GM18502 (cell line): ENCODE measurements around the gene CNPY3.
"Not testable (repeated sequence)": the region's sequence is repeated elsewhere in the genome, so short reads cannot be mapped to it uniquely, and the experiment has no call there.

Experiments used
- ATAC-seq: cut with Tn5 transposase; IDR thresholded peaks from one replicate; pipeline ENCODE4 v1.9.1; 2021; ENCODE audit warnings: mild to moderate bottlenecking; ENCODE audit not compliant: unreplicated experiment, poor library complexity

Gene CNPY3

DNA sequence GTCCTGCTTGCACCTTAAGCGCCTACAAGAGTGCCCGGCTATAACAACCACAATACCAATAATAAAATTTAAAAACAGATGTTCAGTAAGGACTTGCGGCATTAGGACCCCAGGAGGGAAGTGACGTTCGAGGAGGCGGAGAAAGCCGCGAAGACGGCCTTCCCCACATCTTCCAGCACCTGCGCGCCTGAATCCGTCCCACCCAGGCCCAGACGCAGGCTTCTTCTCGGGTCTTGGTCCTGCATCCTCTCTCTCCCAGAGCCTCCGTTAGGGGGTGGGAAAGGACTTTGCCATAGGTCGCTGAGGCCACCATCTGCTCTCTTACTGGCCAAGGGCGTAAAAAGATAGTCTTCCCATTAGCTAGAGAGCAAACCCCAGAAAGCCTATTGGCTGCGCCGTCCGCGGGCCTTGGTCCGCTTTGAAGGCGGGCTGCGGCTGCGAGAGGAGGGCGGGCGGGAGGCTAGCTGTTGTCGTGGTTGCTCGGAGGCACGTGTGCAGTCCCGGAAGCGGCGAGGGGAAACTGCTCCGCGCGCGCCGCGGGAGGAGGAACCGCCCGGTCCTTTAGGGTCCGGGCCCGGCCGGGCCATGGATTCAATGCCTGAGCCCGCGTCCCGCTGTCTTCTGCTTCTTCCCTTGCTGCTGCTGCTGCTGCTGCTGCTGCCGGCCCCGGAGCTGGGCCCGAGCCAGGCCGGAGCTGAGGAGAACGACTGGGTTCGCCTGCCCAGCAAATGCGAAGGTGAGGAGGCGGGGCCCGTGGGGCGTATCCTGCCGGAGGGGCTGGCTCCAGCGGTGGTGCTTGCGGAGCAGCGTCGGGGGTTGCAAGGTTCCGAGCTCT lies at the start of gene CNPY3:
Gene CNPY3, plus strand, starts transcription at position 495 of the 835 bp plus-strand sequence. Its CDS starts 91 bp downstream, at position 586.
- peak; percentile 73 for ATAC-seq

DNA sequence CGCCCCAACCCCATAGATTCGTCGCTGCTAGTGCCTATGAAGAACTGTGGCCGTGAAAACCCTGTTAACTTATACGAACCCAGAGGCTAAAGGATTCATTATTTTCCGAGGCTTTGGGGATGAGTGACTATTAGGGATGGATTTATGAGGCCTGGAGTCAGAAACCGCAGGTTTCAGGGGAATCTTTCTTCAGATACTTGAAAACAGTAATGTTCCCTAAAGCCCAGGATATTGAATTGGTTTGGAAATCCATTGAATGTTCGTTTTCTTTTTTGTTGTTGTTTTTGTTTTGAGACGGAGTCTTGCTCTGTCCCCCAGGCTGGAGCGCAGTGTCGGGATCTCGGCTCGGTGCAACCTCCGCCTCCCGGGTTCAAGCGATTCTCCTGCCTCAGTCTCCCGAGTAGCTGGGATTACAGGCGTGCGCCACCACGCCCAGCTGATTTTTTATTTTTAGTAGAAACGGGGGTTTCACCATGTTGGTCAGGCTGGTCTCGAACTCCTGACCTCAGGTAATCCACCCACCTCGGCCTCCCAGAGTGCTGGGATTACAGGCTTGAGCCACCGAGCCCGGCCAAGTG lies 49.0 kb upstream of the CNPY3 start:
- not testable (repeated sequence) for ATAC-seq

DNA sequence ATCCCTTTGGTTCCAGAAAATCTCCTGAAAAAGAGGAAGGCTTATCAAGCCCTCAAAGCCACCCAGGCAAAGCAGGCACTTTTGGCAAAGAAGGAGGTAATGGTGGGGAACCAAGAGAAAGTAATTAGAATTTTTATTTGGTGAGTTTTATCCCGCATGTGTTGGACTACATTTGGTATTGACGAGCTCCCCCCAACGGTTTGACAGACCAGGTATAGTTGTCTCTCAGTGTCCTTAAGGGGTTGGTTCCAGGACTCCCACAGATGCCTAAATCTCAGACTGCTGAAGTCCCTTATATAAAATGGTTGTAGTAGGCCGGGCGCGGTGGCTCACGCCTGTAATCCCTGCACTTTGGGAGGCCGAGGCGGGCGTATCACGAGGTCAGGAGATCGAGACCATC lies 48.4 kb upstream of the CNPY3 start:
- ATAC-seq, result not testable (repeated sequence)

DNA sequence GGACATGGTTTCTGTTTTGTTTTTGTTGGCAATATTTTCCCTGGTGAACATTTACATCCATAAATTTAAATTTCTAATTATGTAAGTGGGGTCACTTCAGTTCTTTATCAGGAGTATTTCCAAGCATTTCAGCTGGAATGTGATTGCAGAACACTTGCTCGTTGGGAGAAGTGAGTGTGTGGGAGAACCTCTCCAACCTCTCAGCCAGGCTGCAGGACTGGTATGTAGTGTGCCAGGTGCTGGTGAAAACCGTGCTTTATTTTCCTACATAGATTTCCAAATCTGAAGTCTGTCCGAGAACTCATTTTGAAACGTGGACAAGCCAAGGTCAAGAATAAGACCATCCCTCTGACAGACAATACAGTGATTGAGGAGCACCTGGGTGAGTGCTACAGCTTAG lies 43.6 kb upstream of the CNPY3 start:
- no peak for ATAC-seq

DNA sequence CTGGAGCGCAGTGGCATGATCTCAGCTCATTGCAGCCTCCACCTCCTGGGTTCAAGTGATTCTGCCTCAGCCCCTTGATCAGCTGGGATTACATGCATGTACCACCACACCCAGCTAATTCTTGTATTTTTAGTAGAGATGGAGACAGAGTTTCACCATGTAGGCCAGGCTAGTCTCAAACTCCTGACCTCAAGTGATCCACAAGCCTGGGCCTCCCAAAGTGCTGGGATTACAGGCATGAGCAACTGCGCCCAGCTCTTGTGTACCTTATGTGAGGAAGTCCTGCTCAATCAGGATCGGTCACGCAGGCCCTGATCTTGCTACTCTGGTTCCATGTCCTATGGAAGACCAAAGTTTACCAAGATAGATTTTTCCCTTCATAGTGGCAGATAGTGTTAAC lies 41.1 kb upstream of the CNPY3 start:
- ATAC-seq, result not testable (repeated sequence)

DNA sequence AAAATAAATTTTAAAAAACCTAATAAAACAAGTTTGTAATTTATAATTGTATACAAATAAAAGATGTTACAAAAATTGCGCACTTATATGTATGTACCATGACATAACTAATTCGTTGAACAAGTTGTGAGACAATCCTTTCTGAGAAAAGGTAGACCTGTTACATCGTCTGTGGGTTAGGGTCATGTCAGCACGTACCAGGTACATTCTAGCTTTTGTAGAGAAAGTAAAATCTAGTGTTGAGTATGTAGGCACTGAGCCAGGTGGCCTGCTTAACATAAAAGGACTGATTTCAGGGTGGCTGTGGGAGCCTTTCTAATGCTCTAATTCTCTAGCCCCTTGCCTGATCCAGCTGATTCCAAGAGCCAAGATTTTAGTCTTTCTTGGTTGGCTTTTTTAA lies 39.5 kb upstream of the CNPY3 start:
- no peak for ATAC-seq

DNA sequence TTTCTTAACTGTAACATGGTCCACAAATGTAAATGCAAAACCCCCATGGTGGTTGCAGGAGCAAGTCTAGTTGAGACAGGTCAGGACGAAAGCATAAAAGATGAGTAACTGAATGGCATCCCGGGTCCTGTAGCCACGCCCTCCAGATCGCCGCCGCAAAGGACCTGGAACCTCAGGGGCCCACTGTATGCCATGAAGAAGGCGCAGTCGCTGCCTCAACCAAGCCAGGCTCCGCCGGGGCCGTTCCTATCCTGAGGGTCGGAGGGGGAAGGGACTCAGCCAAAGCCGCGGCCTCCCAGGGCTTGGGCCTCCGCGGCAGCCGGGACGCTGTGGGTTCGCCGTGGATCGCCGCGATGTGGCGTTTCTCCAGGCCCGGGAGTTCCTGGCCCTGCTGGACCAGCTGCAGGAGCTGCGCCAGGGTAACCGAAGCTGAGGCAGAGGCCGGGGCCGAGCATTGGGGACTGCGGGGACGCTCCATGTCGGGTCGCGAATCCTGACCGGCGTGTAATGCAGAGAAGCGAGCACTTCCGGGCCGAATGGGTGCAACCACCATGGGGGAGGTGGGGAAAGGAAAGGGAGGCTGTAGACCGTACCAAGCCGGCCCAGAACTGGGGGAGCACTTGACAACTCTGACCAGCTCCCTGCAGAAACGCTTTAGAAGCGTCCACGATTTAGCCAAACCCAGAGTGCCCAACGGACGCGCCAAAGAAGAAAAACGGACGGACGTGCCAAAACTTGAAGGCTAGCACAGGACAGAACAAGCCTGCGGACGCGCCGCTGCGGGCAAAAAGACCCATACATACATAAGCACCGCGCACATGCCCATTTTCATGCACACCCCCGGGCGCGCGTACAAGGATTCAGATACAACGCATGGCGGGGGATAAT lies 38.7 kb upstream of the CNPY3 start:
- peak; percentile 84 for ATAC-seq

DNA sequence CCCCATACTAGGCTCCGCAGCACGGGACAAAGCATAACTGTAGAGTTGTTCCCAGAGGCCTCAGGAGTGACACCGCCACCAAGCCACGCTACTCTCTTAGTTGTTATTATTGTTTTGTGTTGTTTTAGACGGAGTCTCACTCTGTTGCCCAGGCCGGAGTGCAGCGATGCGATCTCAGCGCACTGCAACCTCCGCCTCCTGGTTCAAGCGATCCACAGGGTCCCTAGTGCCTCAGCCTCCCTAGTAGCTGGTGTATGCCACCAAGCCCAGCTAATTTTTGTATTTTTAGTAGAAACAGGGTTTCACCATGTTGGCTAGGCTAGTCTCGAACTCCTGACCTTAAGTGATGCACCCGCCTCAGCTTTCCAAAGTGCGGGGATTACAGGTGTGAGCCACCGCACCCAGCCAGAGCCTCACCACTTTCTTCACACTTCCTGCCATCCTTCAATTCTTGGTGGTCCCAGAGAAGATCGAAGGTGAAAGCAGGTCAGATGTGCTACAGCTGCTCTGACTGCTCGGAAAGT lies 38.0 kb upstream of the CNPY3 start:
- no peak for ATAC-seq

DNA sequence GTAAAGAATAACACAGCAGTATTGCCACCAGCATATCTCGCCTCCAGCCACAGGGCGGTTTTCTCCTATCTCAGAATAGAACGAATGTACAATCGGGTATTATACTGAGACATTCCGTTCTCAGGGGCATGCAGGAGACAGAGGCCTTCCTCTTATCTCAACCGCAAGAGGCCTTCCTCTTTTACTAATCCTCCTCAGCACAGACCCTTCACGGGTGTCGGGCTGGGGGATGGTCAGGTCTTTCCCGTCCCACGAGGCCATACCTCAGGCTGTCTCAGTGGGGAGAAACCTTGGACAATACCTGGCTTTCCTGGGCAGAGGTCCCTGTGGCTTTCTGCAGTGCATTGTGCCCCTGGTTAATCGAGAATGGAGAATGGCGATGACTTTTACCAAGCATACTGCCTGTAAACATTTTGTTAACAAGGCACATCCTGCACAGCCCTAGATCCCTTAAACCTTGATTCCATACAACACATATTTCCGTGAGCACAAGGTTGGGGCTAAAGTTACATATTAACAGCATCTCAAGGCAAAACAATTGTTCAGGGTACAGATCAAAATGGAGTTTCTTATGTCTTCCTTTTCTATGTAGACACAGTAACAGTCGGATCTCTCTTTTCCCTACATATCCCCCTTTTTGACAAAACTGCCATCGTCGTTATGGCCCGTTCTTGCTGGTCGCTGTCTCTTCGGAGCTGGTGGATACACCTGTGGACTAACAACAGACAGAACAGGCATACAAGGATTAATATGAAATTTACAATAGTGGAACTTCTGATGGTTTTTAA lies 35.0 kb upstream of the CNPY3 start:
- ATAC-seq, result not testable (repeated sequence)

DNA sequence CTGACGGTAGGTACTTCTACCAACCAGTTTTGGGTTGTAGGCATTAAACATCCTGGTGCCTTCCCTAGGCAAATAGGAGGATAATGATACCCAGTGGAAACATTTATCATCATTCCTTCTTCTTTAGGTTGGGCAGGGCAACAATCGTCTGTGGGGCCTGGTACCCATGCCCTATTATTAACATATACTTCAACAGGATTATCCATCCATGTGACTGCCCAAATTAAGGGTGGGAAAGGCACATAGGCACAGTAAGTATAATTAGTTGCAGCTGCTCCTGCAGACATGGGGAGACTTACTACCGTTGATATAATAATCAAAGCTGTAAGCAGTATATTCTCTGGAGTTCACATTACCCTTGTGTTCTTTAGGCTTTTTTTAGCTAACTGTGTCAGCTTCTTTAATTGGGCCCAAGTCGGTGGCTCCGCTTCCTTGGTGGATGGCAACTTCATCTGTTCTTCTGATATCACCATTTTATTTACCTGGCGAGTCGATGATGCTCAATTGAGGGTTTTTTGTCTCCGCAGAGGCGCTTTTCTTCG lies 33.0 kb upstream of the CNPY3 start:
- ATAC-seq, result no peak

DNA sequence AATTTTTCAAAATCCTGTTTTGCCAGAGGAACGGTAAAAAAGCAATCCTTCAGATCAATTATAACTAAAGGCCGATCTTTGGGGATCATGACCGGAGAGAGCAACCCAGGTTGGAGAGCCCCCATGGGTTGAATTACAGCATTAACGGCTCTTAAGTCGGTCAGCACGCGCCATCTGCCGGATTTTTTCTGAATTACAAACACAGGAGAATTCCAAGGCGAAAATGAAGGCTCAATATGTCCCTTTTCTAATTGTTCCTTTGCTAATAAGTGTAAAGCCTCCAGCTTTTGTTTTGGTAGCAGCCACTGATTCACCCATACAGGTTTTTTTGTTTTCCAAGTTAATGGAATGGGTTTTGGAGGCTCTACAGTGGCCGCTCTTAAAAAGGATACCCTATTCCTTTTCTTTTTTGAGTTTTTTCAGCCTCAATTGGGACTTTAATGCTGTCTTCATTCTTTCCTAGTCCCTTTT lies 30.4 kb upstream of the CNPY3 start:
- no peak for ATAC-seq

DNA sequence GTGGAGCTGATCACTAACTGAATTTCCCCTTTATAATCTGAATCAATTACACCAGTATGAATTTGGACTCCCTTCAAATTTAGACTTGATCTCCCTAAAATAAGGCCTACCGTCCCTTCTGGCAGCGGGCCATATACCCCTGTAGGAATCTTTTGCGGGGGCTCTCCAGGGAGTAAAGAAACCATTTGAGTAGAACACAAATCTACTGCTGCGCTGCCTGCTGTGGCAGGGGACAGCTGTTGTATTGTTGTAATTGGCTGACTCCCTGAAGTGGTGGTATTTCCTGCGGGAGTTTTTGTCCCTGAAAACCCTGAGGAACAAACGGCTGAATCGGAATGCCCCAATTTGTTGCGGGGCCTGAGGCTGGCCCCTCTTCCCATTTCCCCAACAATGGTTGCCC lies 29.4 kb upstream of the CNPY3 start:
- ATAC-seq, result no peak

DNA sequence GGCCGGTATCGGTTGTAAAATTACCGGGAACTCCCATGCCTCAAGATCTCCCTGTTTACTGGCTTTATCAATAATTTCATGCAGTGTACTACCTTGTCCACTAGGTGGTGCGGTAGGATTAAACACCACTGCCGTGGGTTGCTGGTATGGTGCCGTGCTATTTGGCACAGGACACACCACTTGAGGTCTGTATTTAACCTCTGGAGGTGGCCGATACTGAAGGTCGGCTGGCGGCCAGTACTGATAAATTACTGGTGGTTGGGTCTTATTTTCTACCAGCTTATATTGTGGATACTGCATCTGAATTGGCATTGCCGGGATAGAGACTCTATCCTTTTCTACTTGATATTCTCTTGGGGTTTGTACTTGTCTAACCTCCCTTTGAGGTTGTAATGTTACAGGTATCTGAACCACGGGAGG lies 27.7 kb upstream of the CNPY3 start:
- ATAC-seq, result peak; percentile 57

DNA sequence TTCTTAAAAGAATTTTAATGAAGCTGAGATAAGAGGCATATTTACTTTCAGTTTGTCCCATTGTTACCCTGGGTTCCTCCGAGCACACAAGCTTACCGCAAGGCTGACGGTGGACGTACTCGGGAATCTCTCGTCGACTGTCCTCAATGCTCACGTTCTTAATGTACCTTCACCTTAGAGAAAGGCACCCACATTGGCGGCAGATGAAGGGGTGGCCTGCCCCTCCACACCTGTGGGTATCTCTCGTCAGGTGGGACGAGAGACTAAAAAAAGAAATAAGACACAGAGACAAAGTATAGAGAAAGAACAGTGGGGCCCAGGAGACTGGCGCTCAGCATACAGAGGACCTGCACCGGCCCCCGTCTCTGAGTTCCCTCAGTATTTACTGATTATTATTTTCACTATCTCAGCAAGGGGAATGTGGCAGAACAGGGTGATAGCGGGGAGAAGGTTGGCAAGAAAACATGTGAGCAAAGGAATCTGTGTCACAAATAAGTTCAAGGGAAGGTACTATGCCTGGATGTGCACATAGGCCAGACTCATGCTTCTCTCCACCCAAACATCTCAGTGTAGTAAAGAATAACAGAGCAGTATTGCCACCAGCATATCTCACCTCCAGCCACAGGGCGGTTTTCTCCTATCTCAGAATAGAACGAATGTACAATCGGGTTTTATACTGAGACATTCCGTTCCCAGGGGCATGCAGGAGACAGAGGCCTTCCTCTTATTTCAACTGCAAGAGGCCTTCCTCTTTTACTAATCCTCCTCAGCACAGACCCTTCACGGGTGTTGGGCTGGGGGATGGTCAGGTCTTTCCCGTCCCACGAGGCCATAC lies 26.6 kb upstream of the CNPY3 start:
- not testable (repeated sequence) for ATAC-seq

DNA sequence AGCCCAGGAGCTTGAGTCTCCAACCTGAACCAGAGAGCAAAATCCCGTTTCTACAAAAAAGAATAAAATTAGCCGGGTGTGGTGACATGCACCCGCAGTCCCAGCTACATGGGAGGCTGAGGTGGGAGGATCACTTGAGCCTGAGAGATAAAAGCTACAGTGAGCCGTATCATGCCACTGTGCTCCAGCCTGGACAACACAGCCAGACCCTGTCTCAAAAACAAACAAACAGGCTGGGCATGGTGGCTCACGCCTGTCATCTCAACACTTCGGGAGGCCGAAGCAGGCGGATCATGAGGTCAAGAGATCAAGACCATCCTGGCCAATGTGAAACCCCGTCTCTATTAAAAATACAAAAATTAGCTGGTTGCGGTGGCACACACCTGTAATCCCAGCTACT lies 24.8 kb upstream of the CNPY3 start:
- no peak for ATAC-seq

DNA sequence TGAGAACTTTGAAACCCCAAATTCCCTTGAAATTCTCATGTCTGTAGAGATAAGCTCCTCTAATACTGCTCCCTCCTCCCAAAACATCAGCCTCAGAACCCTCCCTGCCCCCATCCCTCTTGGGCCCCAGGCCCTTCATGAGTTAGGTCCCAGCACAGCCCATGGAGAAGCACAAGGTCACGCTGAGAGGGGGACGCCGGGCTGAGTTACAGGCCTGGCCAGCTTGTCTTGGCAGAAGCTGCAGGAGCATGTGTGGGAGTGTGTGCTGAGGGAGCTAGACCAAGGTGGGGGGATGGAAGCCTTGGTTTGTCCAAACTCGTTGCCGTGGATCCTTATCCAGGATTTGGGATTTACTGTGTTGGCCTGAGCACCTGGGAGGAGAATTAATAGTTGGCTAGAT lies 21.9 kb upstream of the CNPY3 start:
- no peak for ATAC-seq

DNA sequence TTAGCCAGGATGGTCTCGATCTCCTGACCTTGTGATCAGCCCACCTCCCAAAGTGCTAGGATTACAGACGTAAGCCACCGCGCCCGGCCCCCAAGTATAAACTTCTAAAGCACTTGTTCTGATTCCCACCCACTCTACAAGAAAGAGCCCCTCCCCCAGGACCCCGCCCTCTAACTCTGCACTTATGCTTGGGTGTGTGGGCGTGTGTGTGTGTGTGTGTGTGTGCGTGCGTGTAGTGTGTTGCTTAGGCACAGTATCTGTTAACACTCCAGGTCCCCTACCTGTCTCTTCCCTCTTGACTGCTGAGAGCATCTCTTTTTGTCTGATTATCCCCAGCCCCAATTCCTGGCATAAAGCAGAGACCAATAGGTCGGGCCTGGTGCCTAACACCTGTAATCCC lies 19.4 kb upstream of the CNPY3 start:
- no peak for ATAC-seq

DNA sequence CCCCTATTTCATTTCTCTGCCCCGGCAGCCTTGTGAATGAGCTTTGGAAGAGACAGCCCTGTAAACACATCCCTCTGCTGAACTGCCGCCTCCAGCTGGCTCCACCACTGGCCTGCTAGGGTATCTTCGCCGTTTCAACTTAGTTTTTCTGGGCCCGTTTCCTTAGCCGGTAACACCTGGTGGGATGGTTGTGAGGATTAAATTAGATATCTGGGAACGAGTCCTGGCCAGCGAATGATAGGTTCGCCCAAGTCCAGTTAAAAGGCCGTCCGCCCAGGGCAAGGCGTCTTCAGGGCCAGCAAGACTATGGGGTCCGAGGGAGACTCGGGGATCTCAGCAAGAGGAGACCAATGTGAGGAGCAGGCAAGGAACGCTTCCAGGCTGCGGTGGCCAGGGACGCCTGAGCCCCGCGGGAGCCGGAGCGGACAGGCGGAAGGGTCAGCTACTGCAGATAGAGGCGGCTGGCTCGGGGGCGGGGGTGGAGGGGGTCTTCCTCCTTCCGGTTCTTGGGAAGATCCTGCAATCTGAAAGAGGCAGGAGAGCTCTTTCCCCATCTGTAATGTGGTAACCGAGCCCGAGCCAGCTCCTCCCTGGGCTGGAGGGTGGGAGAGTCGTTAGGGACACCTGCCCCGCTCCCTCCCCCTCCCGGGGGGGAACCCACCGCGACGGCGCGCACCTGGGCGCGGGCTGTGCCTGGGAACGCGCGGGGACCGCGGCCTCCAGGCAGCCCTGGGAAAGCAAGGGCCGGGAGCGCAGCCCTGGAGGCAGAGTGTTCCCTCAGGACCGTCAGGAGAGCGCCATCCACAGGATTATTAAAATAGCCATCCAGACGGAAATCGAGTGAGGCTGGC lies 17.9 kb upstream of the CNPY3 start:
- no peak for ATAC-seq
